Measurements from ENCODE around the gene SPDYE1. TPM values are rescaled to one million over a fixed set of nuclear protein-coding genes. Genes with fewer than 3 reads are reported as not detected.
A peak's percentile ranks its signal among the peaks of the same experiment; 100 is the strongest.

Gene SPDYE1
- total RNA-seq, 1 experiment from 2014 or later: not detected

DNA sequence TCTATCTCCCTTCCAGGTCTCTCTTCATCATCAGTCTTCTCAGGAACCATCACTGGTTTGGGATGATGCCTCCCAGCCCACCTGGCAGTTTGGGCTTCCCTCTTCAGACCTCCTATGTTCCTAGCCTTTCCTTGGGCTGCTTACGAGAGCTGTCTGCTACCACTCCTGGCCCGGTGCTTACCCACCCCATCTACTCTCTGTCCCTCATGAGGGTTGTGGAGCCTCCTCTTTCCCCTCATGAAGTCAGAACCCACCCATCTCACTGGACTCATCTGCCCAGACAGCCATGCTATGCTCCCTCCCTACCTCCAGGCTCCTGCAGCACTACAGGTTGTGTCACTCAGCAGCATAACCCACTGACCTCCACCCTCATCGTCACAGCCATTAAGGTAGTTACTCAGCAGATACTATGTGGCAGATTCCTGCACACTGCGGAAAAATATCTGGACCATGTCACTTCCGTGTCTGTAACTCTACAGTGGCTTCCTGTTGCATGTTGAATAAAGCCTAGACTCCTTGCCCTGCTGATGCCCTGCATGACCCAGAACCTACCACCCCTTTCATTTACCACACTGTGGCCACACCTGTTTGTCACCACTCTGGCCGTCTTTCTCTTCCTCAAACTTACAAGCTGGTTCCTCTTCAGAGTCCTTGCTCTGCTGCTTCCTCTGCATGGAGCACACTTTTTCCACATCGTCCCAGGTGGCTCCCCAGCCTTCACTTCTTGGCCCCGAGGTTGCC lies 48.8 kb downstream of the SPDYE1 start:
- CTCF ChIA-PET: no interaction called here
- no peak overlapping the region for H3K27ac Mint-ChIP-seq

DNA sequence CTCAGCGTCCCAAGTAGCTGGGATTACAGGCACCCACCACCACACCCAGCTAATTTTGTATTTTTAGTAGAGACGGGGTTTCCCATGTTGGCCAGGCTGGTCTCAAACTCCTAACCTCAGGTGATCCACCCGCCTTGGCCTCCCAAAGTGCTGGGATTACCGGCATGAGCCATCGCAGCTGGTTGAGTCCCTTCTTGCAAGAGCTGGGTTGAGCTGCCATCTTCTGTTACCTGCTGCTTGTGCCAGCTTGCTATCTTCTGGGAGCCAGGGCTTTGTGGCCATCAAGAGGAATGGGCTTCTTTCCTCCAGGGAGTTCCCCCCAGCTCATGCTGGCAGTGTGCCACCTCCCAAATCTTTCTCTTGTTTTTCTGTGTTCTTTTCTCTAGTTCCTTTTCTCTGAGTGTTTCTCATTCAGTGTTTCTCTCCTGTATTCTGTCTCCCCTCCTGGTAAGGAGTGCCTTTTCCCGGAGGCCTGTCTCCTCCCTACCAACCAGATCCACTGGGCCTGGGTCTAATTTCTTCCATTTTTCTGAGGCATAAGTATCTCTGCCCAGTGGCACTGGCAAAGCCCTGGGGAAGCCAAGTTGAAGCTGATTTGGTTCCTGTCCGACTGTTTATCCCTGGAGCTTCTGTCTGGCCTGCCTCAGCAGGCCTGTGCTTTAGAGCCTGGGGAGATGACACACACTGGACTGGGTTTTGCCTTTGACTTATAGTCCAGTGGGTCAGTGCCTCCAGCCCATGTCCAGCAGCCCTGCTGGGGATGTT lies 50.5 kb downstream of the SPDYE1 start:
- Mint-ChIP-seq H3K27me3 (ENCODE audit: low read depth) (no peaks in the 10 kb centered on the region), H3K4me1 (peaks cover 13% of the 10 kb centered on the region), H3K36me3 (peaks cover 23% of the 10 kb centered on the region), H3K9me3 (no peaks in the 10 kb centered on the region), H3K4me3 (no peak overlapping the region), H3K27ac (no peak overlapping the region)
- ATAC-seq: no peak
- ChIA-PET CTCF (interaction anchor here (1.0 kb wide), 1 partner anchor 28 kb away, joined by 3 read pairs; no protein-coding TSS in a partner anchor), POLR2A (no interaction called here)
- no peak for DNase-seq (ENCODE audit: low spot score)
- TF ChIP-seq ZNF396 (CRISPR knock-in tag; IDR thresholded peaks at IDR 0.05; ENCODE audit: borderline replicate concordance) (no peak), FOXK1 (CRISPR knock-in tag; IDR thresholded peaks at IDR 0.05) (no peak), PRRX2 (CRISPR knock-in tag; IDR thresholded peaks at IDR 0.05) (no peak), IRF2 (CRISPR knock-in tag; IDR thresholded peaks at IDR 0.05; ENCODE audit: borderline replicate concordance, low read depth) (no peak), KAT7 (CRISPR knock-in tag; IDR thresholded peaks at IDR 0.05; ENCODE audit: borderline replicate concordance) (no peak), TEAD1 (CRISPR knock-in tag; IDR thresholded peaks at IDR 0.05) (no peak), JUN (CRISPR knock-in tag; IDR thresholded peaks at IDR 0.05) (no peak), SOX15 (CRISPR knock-in tag; IDR thresholded peaks at IDR 0.05) (no peak)
- TF ChIP-seq, protein P1, sequence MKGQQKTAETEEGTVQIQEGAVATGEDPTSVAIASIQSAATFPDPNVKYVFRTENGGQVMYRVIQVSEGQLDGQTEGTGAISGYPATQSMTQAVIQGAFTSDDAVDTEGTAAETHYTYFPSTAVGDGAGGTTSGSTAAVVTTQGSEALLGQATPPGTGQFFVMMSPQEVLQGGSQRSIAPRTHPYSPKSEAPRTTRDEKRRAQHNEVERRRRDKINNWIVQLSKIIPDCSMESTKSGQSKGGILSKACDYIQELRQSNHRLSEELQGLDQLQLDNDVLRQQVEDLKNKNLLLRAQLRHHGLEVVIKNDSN (CRISPR knock-in tag; IDR thresholded peaks at IDR 0.05): no peak
- TF ChIP-seq, protein P2, sequence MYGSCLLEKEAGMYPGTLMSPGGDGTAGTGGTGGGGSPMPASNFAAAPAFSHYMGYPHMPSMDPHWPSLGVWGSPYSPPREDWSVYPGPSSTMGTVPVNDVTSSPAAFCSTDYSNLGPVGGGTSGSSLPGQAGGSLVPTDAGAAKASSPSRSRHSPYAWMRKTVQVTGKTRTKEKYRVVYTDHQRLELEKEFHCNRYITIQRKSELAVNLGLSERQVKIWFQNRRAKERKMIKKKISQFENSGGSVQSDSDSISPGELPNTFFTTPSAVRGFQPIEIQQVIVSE (CRISPR knock-in tag; IDR thresholded peaks at IDR 0.05; ENCODE audit: borderline replicate concordance): no peak
- TF ChIP-seq, protein P3, sequence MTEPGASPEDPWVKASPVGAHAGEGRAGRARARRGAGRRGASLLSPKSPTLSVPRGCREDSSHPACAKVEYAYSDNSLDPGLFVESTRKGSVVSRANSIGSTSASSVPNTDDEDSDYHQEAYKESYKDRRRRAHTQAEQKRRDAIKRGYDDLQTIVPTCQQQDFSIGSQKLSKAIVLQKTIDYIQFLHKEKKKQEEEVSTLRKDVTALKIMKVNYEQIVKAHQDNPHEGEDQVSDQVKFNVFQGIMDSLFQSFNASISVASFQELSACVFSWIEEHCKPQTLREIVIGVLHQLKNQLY (CRISPR knock-in tag; IDR thresholded peaks at IDR 0.05): no peak
- TF ChIP-seq, protein P4, sequence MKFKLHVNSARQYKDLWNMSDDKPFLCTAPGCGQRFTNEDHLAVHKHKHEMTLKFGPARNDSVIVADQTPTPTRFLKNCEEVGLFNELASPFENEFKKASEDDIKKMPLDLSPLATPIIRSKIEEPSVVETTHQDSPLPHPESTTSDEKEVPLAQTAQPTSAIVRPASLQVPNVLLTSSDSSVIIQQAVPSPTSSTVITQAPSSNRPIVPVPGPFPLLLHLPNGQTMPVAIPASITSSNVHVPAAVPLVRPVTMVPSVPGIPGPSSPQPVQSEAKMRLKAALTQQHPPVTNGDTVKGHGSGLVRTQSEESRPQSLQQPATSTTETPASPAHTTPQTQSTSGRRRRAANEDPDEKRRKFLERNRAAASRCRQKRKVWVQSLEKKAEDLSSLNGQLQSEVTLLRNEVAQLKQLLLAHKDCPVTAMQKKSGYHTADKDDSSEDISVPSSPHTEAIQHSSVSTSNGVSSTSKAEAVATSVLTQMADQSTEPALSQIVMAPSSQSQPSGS (CRISPR knock-in tag; IDR thresholded peaks at IDR 0.05; ENCODE audit: borderline replicate concordance, low read depth): no peak
- TF ChIP-seq, protein P5, sequence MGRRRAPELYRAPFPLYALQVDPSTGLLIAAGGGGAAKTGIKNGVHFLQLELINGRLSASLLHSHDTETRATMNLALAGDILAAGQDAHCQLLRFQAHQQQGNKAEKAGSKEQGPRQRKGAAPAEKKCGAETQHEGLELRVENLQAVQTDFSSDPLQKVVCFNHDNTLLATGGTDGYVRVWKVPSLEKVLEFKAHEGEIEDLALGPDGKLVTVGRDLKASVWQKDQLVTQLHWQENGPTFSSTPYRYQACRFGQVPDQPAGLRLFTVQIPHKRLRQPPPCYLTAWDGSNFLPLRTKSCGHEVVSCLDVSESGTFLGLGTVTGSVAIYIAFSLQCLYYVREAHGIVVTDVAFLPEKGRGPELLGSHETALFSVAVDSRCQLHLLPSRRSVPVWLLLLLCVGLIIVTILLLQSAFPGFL (CRISPR knock-in tag; IDR thresholded peaks at IDR 0.05; ENCODE audit: borderline replicate concordance): no peak
- TF ChIP-seq, protein P6, sequence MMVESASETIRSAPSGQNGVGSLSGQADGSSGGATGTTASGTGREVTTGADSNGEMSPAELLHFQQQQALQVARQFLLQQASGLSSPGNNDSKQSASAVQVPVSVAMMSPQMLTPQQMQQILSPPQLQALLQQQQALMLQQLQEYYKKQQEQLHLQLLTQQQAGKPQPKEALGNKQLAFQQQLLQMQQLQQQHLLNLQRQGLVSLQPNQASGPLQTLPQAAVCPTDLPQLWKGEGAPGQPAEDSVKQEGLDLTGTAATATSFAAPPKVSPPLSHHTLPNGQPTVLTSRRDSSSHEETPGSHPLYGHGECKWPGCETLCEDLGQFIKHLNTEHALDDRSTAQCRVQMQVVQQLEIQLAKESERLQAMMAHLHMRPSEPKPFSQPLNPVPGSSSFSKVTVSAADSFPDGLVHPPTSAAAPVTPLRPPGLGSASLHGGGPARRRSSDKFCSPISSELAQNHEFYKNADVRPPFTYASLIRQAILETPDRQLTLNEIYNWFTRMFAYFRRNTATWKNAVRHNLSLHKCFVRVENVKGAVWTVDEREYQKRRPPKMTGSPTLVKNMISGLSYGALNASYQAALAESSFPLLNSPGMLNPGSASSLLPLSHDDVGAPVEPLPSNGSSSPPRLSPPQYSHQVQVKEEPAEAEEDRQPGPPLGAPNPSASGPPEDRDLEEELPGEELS (CRISPR knock-in tag; IDR thresholded peaks at IDR 0.05): no peak
- TF ChIP-seq, protein P7, sequence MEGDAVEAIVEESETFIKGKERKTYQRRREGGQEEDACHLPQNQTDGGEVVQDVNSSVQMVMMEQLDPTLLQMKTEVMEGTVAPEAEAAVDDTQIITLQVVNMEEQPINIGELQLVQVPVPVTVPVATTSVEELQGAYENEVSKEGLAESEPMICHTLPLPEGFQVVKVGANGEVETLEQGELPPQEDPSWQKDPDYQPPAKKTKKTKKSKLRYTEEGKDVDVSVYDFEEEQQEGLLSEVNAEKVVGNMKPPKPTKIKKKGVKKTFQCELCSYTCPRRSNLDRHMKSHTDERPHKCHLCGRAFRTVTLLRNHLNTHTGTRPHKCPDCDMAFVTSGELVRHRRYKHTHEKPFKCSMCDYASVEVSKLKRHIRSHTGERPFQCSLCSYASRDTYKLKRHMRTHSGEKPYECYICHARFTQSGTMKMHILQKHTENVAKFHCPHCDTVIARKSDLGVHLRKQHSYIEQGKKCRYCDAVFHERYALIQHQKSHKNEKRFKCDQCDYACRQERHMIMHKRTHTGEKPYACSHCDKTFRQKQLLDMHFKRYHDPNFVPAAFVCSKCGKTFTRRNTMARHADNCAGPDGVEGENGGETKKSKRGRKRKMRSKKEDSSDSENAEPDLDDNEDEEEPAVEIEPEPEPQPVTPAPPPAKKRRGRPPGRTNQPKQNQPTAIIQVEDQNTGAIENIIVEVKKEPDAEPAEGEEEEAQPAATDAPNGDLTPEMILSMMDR (IDR thresholded peaks at IDR 0.05): no peak

More for the DNA sequence above, 48.8 kb downstream of the SPDYE1 start:
- TF ChIP-seq RELA (CRISPR knock-in tag; IDR thresholded peaks at IDR 0.05; ENCODE audit: borderline replicate concordance) (no peak), HMGA2 (CRISPR knock-in tag; IDR thresholded peaks at IDR 0.05) (no peak)
- TF ChIP-seq, protein P8, sequence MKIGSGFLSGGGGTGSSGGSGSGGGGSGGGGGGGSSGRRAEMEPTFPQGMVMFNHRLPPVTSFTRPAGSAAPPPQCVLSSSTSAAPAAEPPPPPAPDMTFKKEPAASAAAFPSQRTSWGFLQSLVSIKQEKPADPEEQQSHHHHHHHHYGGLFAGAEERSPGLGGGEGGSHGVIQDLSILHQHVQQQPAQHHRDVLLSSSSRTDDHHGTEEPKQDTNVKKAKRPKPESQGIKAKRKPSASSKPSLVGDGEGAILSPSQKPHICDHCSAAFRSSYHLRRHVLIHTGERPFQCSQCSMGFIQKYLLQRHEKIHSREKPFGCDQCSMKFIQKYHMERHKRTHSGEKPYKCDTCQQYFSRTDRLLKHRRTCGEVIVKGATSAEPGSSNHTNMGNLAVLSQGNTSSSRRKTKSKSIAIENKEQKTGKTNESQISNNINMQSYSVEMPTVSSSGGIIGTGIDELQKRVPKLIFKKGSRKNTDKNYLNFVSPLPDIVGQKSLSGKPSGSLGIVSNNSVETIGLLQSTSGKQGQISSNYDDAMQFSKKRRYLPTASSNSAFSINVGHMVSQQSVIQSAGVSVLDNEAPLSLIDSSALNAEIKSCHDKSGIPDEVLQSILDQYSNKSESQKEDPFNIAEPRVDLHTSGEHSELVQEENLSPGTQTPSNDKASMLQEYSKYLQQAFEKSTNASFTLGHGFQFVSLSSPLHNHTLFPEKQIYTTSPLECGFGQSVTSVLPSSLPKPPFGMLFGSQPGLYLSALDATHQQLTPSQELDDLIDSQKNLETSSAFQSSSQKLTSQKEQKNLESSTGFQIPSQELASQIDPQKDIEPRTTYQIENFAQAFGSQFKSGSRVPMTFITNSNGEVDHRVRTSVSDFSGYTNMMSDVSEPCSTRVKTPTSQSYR (CRISPR knock-in tag; IDR thresholded peaks at IDR 0.05): no peak
- TF ChIP-seq, protein P1 (CRISPR knock-in tag; IDR thresholded peaks at IDR 0.05): no peak
- peaks cover 10% of the 10 kb centered on the region; the same call in 1 of the 2 replicates for H3K36me3 Mint-ChIP-seq
- peaks cover 13% of the 10 kb centered on the region for H3K4me1 Mint-ChIP-seq
- POLR2A ChIA-PET: no interaction called here
- peak overlapping the region; percentile 83 for H3K4me3 Mint-ChIP-seq
- no peak for DNase-seq (ENCODE audit: low spot score)
- H3K9me3 Mint-ChIP-seq: peaks cover 5% of the 10 kb centered on the region; the same call in 1 of the 2 replicates
- H3K27me3 Mint-ChIP-seq (ENCODE audit: low read depth): peaks cover 11% of the 10 kb centered on the region
- ATAC-seq: no peak
